SHP77 (cell line): ENCODE data around the gene FGF12.

Source experiments
- DNase-seq, 2 experiments: peaks; one replicate each; lab custom pipeline; 2025; lab: John Stamatoyannopoulos, UW

Gene FGF12

DNA sequence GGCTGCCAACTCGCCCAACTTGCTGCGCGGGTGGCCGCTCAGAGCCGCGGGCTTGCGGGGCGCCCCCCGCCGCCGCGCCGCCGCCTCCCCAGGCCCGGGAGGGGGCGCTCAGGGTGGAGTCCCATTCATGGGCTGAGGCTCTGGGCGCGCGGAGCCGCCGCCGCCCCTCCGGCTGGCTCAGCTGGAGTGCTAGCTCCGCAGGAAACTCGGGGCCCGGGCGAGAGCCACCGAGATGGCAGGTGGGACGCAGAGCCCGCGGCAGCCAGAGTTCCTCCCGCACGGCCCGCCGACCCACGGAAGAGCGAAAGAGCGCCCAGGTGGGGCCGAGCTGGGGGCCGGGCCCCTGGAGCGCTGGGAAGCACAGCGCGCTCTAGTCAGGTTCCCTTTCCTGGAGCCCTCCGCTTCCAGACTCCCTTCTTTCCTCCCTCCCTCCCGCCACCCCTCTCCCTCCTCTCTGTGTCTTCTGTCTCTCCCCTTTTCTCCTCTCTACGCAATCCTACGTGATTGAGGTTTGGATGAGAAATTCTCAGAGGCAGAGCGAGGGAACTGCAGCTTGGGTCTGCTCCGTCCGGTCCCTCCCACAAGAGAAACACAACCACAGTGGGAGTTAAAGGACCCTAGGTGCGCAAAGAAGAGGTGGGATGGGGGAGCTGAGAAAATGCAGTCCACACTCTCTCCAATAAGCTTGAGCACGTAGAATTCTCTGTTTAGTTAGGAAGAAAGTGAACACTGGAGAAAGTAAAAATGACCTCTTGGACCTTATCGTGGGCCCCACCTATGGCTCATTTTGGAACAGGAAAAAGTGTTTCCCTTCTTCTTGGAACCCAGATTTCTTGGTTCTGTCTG, 317.3 kb downstream of the FGF12 start:
- no peak for DNase-seq

- no peak for DNase-seq
Observed at GRCh38 chr3:192409201-192409837, 318.0 kb downstream of the FGF12 start.

DNA sequence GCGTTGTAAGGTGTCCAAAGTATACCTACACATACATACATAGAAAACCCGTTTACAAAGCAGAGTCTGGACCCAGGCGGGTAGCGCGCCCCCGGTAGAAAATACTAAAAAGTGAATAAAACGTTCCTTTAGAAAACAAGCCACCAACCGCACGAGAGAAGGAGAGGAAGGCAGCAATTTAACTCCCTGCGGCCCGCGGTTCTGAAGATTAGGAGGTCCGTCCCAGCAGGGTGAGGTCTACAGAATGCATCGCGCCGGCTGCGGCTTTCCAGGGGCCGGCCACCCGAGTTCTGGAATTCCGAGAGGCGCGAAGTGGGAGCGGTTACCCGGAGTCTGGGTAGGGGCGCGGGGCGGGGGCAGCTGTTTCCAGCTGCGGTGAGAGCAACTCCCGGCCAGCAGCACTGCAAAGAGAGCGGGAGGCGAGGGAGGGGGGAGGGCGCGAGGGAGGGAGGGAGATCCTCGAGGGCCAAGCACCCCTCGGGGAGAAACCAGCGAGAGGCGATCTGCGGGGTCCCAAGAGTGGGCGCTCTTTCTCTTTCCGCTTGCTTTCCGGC, 318.6 kb downstream of the FGF12 start:
- no peak for DNase-seq

GRCh38 chr3:192408007-192408646, 319.2 kb downstream of the FGF12 start:
- DNase-seq: no peak

DNA sequence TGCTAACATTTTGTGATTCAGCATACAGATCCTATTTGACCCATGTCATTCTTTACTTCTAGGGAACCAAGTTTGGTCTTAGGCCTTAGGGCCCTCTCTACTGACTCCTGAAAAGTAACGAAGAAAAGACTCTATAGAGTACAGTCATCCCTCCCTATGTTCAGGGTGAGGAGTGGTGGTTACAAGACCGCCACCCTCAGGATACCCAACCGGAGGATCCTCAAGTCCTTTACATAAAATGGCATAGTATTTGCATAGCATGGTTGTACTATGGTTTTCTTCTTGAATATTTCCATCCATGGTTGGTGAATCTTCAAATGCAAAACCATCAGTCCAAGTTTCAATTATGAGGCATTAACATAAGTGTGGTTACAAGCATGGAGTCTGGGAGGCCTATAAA, 327.6 kb downstream of the FGF12 start:
- DNase-seq: no peak

- no peak for DNase-seq
Observed at GRCh38 chr3:192397012-192397411, 330.3 kb downstream of the FGF12 start.

DNA sequence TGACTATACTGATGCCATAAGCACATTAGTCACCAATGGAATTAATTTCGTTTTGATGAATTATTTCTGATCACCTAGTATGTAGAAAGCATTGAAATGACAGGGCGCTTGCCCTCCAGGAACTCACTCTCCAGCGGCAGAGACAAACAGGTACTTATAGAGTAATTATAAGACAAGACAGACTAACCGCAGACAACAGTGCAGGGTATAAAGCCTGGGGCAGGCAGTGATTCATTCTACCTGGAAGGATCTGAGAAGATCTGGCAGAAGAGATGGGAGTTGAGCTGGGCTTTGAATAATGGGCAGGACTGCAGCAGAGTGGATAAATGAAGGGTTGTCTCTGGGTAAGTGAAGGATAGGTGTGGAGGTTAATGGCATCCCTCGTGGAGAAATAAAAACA, 331.8 kb downstream of the FGF12 start:
- DNase-seq: no peak

DNA sequence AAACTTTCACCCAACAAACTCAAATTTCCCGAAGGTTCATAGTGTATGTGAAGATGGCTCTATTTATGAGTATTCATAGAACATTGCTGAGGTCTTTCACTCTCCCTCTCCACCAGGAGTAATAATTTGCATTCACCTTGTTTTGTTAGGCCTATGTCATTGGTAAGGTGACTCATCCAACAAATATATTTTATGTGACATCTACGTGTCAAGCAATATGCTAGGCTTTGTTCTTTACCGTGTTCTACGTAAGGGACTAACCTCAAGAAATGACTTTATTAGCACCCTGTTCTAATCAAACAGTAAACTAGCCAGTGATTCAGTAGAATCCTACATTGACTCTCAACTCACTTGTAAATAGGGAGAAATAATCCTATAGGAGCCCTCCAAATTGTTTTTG, 334.4 kb downstream of the FGF12 start:
- DNase-seq: no peak

DNA sequence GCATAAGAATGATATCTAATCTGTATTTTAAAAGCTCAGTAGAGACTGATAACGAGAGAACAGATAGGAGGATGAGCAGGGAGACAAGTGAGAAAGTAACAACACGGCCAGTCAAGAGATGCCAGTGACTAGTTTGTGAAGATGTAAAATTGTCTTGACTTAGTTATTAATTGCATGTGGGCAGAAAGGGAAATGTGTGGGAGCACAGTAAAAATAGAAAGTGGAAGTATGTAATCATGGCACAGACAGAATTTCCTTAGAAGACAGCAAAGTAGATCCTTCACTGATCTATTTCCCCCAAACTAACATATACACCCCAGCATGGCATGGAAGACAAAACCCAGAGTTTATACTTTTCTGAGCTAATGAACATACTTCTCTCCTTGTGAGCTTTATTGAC, 344.5 kb downstream of the FGF12 start:
- no peak for DNase-seq

DNA sequence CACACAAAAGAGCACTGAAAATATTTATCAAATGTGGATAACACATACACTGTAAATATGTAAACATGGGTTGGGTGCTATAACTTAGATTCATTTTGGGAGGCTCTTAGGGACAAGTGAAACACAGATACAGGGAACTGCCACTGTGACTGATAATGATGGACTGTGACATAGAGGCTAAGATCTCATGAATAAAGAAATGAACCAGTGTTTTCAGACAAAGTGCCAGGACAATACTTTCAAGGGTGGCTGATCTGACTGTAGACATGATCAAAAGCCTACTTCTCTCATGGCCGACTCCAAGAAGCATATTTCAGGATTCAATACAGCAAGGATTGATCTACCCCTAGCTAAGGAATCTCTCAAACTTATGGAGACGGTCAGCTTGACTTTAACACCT, 353.8 kb downstream of the FGF12 start:
- no peak for DNase-seq

- peak; percentile 9 to 12 for DNase-seq
Observed at GRCh38 chr3:192373032-192373431, 354.3 kb downstream of the FGF12 start.

DNA sequence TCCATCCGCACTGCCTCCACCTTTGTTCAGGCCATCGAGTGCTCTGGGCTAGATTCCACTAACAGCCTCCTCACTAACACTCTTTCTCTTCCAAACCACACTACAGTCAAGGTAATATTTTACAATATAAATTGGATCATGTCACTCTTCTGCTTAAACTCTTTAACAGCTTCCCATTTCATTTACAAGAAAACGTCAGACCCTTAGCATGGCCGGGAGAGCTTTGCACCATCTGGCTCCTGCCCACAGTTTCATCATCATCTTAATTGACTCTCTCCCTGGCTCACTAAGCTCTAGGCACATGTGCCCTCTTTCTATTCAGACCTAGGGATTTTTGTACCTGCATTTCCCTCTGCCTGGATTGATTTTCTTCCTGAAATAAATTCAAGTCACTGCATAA, 354.7 kb downstream of the FGF12 start:
- peak; percentile 8 to 36 for DNase-seq

DNA sequence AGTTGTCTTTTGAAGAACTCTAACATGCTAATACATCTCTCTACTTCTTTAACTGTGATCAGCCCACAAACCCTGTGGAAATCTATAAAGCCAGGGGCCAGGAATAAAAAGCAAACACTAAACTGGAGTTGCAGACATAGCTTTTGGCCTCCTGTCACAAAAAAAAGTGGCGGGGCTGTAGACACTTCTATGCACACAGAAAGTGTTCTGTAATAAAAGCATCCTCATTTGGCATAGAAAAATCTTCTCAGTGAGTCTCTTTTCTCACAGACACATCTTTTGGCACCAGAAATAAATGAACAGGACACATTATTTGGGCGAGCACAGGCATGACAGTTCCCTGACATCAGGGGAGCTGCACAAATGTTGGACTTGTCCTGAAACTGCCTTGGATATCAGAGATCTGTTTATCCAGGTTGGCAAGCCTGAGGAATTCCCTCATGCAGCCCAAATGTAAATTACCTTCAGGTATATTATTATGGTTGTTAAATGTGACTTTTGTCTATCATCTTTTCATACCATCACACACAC, 355.4 kb downstream of the FGF12 start:
- no peak for DNase-seq

- DNase-seq: no peak
Observed at GRCh38 chr3:192367616-192368015, 359.7 kb downstream of the FGF12 start.

DNA sequence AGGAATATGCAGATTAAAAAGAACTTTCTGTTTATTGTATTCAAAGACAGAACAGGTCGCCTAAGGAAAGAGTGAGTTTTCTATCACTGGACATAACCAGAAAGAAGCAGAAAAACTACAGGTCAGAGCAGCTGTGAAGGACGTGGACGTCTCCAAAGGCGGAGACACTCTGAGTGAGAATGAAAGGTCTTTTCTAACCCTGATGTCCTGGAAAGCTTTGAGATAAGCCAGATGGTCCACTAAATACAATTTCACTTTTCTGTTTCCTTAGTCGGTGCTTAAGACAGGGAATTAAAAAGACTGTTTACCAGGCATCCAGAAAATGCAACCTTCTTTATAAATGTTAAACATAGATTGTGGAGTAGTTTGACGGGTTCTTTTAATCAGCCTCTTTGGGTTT, 360.4 kb downstream of the FGF12 start:
- DNase-seq: no peak

DNA sequence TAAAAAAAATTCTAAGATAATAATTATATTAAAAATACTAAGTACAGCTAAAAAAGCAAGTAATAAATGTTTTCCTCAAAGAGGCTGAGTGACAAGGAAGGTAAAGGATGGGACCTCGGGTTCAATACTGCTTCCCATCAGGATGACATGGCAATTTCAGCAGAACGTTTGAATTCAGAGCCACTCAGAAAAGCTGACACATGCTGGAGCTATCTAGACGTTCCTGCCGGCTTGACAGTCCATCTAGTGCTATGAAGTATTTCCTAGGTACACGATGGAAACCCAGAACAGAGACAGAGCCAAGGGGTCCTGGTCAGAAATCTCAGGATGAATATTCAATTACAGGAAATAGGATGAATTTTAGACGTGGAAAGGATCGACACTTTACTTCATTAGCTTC, 361.8 kb downstream of the FGF12 start:
- no peak for DNase-seq

DNA sequence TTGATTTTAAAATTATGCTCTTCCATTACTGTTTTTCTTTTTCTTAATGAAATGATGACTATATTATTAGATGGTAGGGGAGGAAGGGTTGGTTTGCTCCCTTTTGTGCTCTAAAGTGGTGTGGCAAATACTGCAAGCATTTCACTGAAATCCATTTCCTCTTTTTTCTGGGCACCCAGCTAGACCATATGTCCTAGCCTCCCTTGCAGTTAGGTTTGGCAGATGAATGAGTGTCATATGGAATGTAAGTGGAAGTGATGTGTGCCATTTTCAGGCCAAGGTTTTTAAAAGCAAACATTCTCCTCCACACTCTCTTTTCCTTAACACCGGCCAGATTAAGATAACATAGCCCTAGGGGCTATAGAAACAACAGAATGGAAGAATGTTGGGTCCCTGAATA, 363.0 kb downstream of the FGF12 start:
- no peak for DNase-seq

DNA sequence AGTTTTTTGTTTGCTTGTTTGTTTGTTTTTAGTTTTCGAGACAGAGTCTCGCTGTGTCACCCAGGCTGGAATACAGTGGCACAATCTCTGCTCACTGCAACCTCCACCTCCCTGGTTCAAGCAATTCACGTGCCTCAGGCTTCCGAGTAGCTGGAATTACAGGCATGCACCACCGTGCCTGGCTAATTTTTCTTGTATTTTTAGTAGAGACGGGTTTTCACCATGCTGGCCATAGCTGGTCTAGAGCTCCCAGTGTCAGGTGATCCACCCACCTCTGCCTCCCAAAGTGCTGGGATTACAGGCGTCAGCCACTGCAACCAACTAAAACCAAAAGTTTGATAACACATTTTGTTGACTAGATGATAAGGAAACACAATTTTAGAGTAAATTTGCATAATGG, 372.7 kb downstream of the FGF12 start:
- DNase-seq: no peak

GRCh38 chr3:192352142-192352541, 375.2 kb downstream of the FGF12 start:
- no peak for DNase-seq

- no peak for DNase-seq
Observed at GRCh38 chr3:192351441-192351840, 375.9 kb downstream of the FGF12 start.

- no peak for DNase-seq
Observed at GRCh38 chr3:192340031-192340430, 387.3 kb downstream of the FGF12 start.

DNA sequence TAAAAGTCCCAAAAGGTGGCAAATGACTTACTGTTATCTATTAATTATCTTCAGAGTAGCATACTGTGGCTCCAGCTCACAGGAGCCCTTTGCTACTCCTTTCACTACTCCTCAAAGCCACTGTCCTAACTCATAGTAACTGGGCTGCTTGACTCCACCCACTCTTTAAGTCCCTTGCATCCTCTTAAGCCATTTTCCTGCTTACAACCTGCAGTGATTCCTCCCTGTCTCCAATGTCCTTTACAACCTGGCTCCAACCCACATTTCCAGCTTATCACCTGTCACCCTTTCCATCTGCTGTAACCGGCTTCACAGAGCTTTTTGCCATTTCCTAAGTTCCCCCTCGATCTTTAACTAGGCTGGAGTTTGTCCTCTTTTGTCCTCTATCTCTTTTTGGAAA, 388.1 kb downstream of the FGF12 start:
- no peak for DNase-seq

GRCh38 chr3:192336286-192336685, 391.1 kb downstream of the FGF12 start:
- no peak for DNase-seq
